GM23338 (cell line): ENCODE measurements around the gene FBXL17. TPM values are rescaled to one million over a fixed set of nuclear protein-coding genes. Genes with fewer than 3 reads are reported as not detected.

Experiments
- ATAC-seq: fragments of 200-7000 bp; cut with Tn5 transposase; 3 replicates; pipeline ENCODE4 v1.9.1; 2020
- DNase-seq: peaks from one replicate; pipeline ENCODE4 v3.0.0-alpha.2; 2015; ENCODE audit warnings: low spot score
- H2AFZ ChIP-seq: fragments of 200-600 bp; sonication (generic); 2 replicates; pipeline ENCODE4 v1.8.0; 2016; ENCODE audit warnings: antibody characterized with exemption, mild to moderate bottlenecking, moderate library complexity
- H3F3A ChIP-seq: fragments of 200-600 bp; sonication (generic); replicated peaks from 2 replicates; pipeline ENCODE4 v1.8.0; 2017; ENCODE audit warnings: antibody characterized with exemption, mixed run types, low read depth
- H3K27ac ChIP-seq: fragments of 200-600 bp; sonication (generic); 2 replicates; pipeline ENCODE4 v1.6.1; 2016; ENCODE audit warnings: low read depth
- H3K27me3 ChIP-seq: fragments of 200-600 bp; sonication (generic); 2 replicates; pipeline ENCODE4 v1.8.0; 2016; ENCODE audit warnings: mild to moderate bottlenecking, mixed run types, moderate library complexity; ENCODE audit not compliant: insufficient read depth
- H3K36me3 ChIP-seq: fragments of 200-600 bp; sonication (generic); 2 replicates; pipeline ENCODE4 v1.8.0; 2016; ENCODE audit warnings: mild to moderate bottlenecking; ENCODE audit not compliant: insufficient read depth
- H3K4me1 ChIP-seq: fragments of 200-600 bp; sonication (generic); 2 replicates; pipeline ENCODE4 v1.8.0; 2016; ENCODE audit warnings: mild to moderate bottlenecking, moderate library complexity; ENCODE audit not compliant: insufficient read depth
- H3K4me2 ChIP-seq: fragments of 200-600 bp; sonication (generic); 2 replicates; pipeline ENCODE4 v1.7.1; 2017; ENCODE audit warnings: mixed run types
- H3K4me3 ChIP-seq: fragments of 200-600 bp; sonication (generic); 2 replicates; pipeline ENCODE4 v1.6.1; 2016; ENCODE audit warnings: mixed run types
- H3K79me2 ChIP-seq: fragments of 200-600 bp; sonication (generic); replicated peaks from 2 replicates; pipeline ENCODE4 v1.8.0; 2017; ENCODE audit warnings: mild to moderate bottlenecking; ENCODE audit not compliant: insufficient read depth
- H3K9me2 ChIP-seq: fragments of 200-600 bp; sonication (generic); 2 replicates; pipeline ENCODE4 v1.8.0; 2017; ENCODE audit not compliant: insufficient read depth
- H4K20me1 ChIP-seq: fragments of 200-600 bp; sonication (generic); replicated peaks from 2 replicates; pipeline ENCODE4 v1.8.0; 2017; ENCODE audit warnings: mild to moderate bottlenecking; ENCODE audit not compliant: insufficient read depth
- H3K27ac Mint-ChIP-seq: 2 replicates; pipeline ENCODE4 v1.8.0; 2020; ENCODE audit warnings: inconsistent platforms, mild to moderate bottlenecking, moderate library complexity, mixed read lengths
- H3K27me3 Mint-ChIP-seq: 3 replicates; pipeline ENCODE4 v1.8.0; 2022; ENCODE audit warnings: low read depth, mild to moderate bottlenecking, moderate library complexity, mixed read lengths, inconsistent platforms; ENCODE audit not compliant: insufficient read depth, poor library complexity
- H3K36me3 Mint-ChIP-seq: 3 replicates; pipeline ENCODE4 v1.8.0; 2021; ENCODE audit warnings: low read depth, mild to moderate bottlenecking, inconsistent platforms, moderate library complexity, mixed read lengths
- H3K4me1 Mint-ChIP-seq: 3 replicates; pipeline ENCODE4 v1.8.0; 2020; ENCODE audit warnings: mild to moderate bottlenecking, inconsistent platforms, mixed read lengths
- H3K4me3 Mint-ChIP-seq: 3 replicates; pipeline ENCODE4 v1.8.0; 2021; ENCODE audit warnings: moderate library complexity, mild to moderate bottlenecking, inconsistent platforms, mixed read lengths
- H3K9me3 Mint-ChIP-seq: 3 replicates; pipeline ENCODE4 v1.8.0; 2020; ENCODE audit warnings: moderate library complexity, mild to moderate bottlenecking, inconsistent platforms, mixed read lengths
- CREB1 ChIP-seq: fragments of 250-450 bp; sonication (Bioruptor Pico); IDR thresholded peaks from 2 replicates; pipeline ENCODE4 v1.5.0; 2020; ENCODE audit warnings: low read depth, mild to moderate bottlenecking, moderate library complexity
- EZH2 ChIP-seq: fragments of 200-600 bp; sonication (generic); IDR thresholded peaks from one replicate; pipeline ENCODE4 v1.8.0; 2017; ENCODE audit warnings: antibody characterized with exemption, mild to moderate bottlenecking, low read depth; ENCODE audit not compliant: unreplicated experiment
- EZH2phosphoT487 ChIP-seq: fragments of 200-600 bp; sonication (generic); IDR thresholded peaks from one replicate; pipeline ENCODE4 v1.8.1; 2018; ENCODE audit warnings: antibody characterized with exemption; ENCODE audit not compliant: unreplicated experiment
- JUNB ChIP-seq: IDR thresholded peaks from one replicate; pipeline ENCODE4 v1.6.1; 2016; ENCODE audit warnings: antibody characterized with exemption; ENCODE audit not compliant: unreplicated experiment
- NANOG ChIP-seq: IDR thresholded peaks from 2 replicates; pipeline ENCODE4 v1.6.1; 2016; ENCODE audit warnings: antibody characterized with exemption, borderline replicate concordance
- POLR2AphosphoS5 ChIP-seq: IDR thresholded peaks from 2 replicates; pipeline ENCODE4 v1.6.1; 2016; ENCODE audit warnings: antibody characterized with exemption, low read depth
- STAT1 ChIP-seq: IDR thresholded peaks from one replicate; pipeline ENCODE4 v1.6.1; 2016; ENCODE audit warnings: antibody characterized with exemption; ENCODE audit not compliant: unreplicated experiment
- ZNF114 ChIP-seq: fragments of 250-450 bp; sonication (Bioruptor Pico); IDR thresholded peaks from 2 replicates; pipeline ENCODE4 v1.5.0; 2020; ENCODE audit warnings: mild to moderate bottlenecking, moderate library complexity
- ZNF331 ChIP-seq: fragments of 250-450 bp; sonication (Bioruptor Pico); IDR thresholded peaks from 2 replicates; pipeline ENCODE4 v1.5.0; 2020; ENCODE audit warnings: low read depth, mild to moderate bottlenecking, moderate library complexity
- polyA plus RNA-seq: library from polyadenylated mRNA; unstranded; fragments of >200 nt; fragmentation: Nextera tagmentation; extraction: Ambion mirVana; gene quantifications from 2 replicates; pipeline ENCODE4 v1.2.1, GENCODE V29; 2016
- total RNA-seq: library from RNA; depleted of rRNA; stranded (reverse); fragments of >200 nt; shearing (Covaris generic); gene quantifications from 2 replicates; pipeline ENCODE4 v1.2.3, GENCODE V29; 2014
- TF ChIP-seq, protein P1 (sequence below): IDR thresholded peaks from one replicate; pipeline ENCODE4 v1.6.1; 2018; ENCODE audit warnings: antibody characterized with exemption; ENCODE audit not compliant: unreplicated experiment
- TF ChIP-seq, protein P2 (sequence below), 2 experiments: fragments of 200-600 bp in 1 of 2; sonication (generic) in 1 of 2; conservative IDR thresholded peaks; 2 replicates each; pipeline versions ENCODE4 v1.5.1 to v1.6.1; 2016 to 2017; ENCODE audit warnings: antibody characterized with exemption in 2 of 2, low read depth in 2 of 2, mild to moderate bottlenecking in 2 of 2, moderate library complexity in 1 of 2
- TF ChIP-seq, protein P3 (sequence below): IDR thresholded peaks from 2 replicates; pipeline ENCODE4 v1.6.1; 2016; ENCODE audit warnings: antibody characterized with exemption
- TF ChIP-seq, protein P4 (sequence below): fragments of 250-450 bp; sonication (Bioruptor Pico); IDR thresholded peaks from 2 replicates; pipeline ENCODE4 v1.5.0; 2020; ENCODE audit warnings: mild to moderate bottlenecking, moderate library complexity

The FBXL17 gene
- total and polyA plus RNA-seq, 2 experiments from 2014 or later, result 2.0 to 2.7 TPM

DNA sequence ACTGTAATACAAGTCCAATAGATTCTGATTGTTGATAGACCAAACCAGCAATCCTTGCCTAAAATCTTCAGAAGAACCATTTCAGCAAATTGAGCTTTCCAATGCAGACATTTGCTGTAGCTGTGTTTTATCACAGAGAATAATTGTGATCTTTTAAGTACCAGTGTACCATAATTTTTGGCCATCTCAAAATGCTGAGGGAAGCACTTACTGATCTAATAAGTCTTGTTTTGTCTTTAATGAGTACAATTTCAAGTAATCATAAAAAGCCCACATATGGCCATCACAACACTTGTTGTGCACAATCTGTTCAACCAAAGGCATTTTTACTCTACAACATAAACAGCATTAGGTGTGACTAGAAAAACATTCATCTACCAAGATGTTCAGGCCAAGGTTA lies 159.9 kb downstream of the FBXL17 start:
- Histone ChIP-seq H3K27ac (no peak overlapping the region), H3K4me1 (no peaks in the 10 kb centered on the region), H3K79me2 (no peaks in the 10 kb centered on the region), H3K27me3 (no peaks in the 10 kb centered on the region), H4K20me1 (no peaks in the 10 kb centered on the region), H3K4me3 (no peak overlapping the region), H3F3A (no peaks in the 10 kb centered on the region), H3K36me3 (no peaks in the 10 kb centered on the region), H3K9me2 (0 out of 2 replicates have a peak, but pooled peaks cover 6% of the 10 kb centered on the region), H2AFZ (no peak overlapping the region), H3K4me2 (no peak overlapping the region)
- H3K4me1 Mint-ChIP-seq, result no peaks in the 10 kb centered on the region
- H3K27ac Mint-ChIP-seq, result no peak overlapping the region
- no peak overlapping the region for H3K4me3 Mint-ChIP-seq
- TF ChIP-seq CREB1, result no peak
- no peak for TF ChIP-seq ZNF331 (CRISPR knock-in tag)
- TF ChIP-seq, protein P1, sequence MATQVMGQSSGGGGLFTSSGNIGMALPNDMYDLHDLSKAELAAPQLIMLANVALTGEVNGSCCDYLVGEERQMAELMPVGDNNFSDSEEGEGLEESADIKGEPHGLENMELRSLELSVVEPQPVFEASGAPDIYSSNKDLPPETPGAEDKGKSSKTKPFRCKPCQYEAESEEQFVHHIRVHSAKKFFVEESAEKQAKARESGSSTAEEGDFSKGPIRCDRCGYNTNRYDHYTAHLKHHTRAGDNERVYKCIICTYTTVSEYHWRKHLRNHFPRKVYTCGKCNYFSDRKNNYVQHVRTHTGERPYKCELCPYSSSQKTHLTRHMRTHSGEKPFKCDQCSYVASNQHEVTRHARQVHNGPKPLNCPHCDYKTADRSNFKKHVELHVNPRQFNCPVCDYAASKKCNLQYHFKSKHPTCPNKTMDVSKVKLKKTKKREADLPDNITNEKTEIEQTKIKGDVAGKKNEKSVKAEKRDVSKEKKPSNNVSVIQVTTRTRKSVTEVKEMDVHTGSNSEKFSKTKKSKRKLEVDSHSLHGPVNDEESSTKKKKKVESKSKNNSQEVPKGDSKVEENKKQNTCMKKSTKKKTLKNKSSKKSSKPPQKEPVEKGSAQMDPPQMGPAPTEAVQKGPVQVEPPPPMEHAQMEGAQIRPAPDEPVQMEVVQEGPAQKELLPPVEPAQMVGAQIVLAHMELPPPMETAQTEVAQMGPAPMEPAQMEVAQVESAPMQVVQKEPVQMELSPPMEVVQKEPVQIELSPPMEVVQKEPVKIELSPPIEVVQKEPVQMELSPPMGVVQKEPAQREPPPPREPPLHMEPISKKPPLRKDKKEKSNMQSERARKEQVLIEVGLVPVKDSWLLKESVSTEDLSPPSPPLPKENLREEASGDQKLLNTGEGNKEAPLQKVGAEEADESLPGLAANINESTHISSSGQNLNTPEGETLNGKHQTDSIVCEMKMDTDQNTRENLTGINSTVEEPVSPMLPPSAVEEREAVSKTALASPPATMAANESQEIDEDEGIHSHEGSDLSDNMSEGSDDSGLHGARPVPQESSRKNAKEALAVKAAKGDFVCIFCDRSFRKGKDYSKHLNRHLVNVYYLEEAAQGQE, result no peak
- TF ChIP-seq POLR2AphosphoS5, result no peak
- no peak for TF ChIP-seq ZNF114 (CRISPR knock-in tag)
- TF ChIP-seq STAT1, result no peak
- no peak for TF ChIP-seq EZH2phosphoT487
- TF ChIP-seq EZH2, result no peak
- no peak for TF ChIP-seq NANOG
- TF ChIP-seq, protein P2, sequence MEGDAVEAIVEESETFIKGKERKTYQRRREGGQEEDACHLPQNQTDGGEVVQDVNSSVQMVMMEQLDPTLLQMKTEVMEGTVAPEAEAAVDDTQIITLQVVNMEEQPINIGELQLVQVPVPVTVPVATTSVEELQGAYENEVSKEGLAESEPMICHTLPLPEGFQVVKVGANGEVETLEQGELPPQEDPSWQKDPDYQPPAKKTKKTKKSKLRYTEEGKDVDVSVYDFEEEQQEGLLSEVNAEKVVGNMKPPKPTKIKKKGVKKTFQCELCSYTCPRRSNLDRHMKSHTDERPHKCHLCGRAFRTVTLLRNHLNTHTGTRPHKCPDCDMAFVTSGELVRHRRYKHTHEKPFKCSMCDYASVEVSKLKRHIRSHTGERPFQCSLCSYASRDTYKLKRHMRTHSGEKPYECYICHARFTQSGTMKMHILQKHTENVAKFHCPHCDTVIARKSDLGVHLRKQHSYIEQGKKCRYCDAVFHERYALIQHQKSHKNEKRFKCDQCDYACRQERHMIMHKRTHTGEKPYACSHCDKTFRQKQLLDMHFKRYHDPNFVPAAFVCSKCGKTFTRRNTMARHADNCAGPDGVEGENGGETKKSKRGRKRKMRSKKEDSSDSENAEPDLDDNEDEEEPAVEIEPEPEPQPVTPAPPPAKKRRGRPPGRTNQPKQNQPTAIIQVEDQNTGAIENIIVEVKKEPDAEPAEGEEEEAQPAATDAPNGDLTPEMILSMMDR (conservative IDR thresholded peaks at IDR 0.05; ENCODE audit: low read depth in 2 of 2), result no peak
- TF ChIP-seq, protein P3, sequence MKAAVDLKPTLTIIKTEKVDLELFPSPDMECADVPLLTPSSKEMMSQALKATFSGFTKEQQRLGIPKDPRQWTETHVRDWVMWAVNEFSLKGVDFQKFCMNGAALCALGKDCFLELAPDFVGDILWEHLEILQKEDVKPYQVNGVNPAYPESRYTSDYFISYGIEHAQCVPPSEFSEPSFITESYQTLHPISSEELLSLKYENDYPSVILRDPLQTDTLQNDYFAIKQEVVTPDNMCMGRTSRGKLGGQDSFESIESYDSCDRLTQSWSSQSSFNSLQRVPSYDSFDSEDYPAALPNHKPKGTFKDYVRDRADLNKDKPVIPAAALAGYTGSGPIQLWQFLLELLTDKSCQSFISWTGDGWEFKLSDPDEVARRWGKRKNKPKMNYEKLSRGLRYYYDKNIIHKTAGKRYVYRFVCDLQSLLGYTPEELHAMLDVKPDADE, result no peak
- TF ChIP-seq JUNB, result no peak
- TF ChIP-seq, protein P4, sequence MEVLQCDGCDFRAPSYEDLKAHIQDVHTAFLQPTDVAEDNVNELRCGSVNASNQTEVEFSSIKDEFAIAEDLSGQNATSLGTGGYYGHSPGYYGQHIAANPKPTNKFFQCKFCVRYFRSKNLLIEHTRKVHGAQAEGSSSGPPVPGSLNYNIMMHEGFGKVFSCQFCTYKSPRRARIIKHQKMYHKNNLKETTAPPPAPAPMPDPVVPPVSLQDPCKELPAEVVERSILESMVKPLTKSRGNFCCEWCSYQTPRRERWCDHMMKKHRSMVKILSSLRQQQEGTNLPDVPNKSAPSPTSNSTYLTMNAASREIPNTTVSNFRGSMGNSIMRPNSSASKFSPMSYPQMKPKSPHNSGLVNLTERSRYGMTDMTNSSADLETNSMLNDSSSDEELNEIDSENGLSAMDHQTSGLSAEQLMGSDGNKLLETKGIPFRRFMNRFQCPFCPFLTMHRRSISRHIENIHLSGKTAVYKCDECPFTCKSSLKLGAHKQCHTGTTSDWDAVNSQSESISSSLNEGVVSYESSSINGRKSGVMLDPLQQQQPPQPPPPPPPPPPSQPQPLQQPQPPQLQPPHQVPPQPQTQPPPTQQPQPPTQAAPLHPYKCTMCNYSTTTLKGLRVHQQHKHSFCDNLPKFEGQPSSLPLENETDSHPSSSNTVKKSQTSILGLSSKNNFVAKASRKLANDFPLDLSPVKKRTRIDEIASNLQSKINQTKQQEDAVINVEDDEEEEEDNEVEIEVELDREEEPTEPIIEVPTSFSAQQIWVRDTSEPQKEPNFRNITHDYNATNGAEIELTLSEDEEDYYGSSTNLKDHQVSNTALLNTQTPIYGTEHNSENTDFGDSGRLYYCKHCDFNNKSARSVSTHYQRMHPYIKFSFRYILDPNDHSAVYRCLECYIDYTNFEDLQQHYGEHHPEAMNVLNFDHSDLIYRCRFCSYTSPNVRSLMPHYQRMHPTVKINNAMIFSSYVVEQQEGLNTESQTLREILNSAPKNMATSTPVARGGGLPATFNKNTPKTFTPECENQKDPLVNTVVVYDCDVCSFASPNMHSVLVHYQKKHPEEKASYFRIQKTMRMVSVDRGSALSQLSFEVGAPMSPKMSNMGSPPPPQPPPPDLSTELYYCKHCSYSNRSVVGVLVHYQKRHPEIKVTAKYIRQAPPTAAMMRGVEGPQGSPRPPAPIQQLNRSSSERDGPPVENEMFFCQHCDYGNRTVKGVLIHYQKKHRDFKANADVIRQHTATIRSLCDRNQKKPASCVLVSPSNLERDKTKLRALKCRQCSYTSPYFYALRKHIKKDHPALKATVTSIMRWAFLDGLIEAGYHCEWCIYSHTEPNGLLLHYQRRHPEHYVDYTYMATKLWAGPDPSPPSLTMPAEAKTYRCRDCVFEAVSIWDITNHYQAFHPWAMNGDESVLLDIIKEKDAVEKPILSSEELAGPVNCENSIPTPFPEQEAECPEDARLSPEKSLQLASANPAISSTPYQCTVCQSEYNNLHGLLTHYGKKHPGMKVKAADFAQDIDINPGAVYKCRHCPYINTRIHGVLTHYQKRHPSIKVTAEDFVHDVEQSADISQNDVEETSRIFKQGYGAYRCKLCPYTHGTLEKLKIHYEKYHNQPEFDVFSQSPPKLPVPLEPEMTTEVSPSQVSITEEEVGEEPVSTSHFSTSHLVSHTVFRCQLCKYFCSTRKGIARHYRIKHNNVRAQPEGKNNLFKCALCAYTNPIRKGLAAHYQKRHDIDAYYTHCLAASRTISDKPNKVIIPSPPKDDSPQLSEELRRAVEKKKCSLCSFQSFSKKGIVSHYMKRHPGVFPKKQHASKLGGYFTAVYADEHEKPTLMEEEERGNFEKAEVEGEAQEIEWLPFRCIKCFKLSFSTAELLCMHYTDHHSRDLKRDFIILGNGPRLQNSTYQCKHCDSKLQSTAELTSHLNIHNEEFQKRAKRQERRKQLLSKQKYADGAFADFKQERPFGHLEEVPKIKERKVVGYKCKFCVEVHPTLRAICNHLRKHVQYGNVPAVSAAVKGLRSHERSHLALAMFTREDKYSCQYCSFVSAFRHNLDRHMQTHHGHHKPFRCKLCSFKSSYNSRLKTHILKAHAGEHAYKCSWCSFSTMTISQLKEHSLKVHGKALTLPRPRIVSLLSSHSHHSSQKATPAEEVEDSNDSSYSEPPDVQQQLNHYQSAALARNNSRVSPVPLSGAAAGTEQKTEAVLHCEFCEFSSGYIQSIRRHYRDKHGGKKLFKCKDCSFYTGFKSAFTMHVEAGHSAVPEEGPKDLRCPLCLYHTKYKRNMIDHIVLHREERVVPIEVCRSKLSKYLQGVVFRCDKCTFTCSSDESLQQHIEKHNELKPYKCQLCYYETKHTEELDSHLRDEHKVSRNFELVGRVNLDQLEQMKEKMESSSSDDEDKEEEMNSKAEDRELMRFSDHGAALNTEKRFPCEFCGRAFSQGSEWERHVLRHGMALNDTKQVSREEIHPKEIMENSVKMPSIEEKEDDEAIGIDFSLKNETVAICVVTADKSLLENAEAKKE, result no peak
- H3K36me3 Mint-ChIP-seq, result no peaks in the 10 kb centered on the region; the same call in 2 of the 3 replicates
- no peaks in the 10 kb centered on the region for H3K9me3 Mint-ChIP-seq
- no peak for DNase-seq
- no peaks in the 10 kb centered on the region for H3K27me3 Mint-ChIP-seq
- ATAC-seq, result no peak
